Vagina (tissue), 2 donors: ENCODE results near the gene NPSR1.

ENCODE experiments used
- POLR2A ChIP-seq, 2 donors: fragments of 450-650 bp; IDR thresholded peaks; one replicate each; pipeline ENCODE4 v1.6.1; 2017; ENCODE audit warnings: antibody characterized with exemption in 2 of 2, mild to moderate bottlenecking in 2 of 2, moderate library complexity in 2 of 2
- POLR2AphosphoS5 ChIP-seq, 2 donors: sonication (generic); formaldehyde crosslinking; IDR thresholded peaks; one replicate each; pipeline ENCODE4 v1.9.0; 2017; ENCODE audit warnings: antibody characterized with exemption in 2 of 2, mild to moderate bottlenecking in 2 of 2, low read depth in 1 of 2; ENCODE audit not compliant: insufficient read depth in 1 of 2
- TF ChIP-seq, protein P1 (sequence below), 3 experiments: fragments of 450-650 bp in 2 of 3; fragments of 200-600 bp in 1 of 3; sonication (generic) in 1 of 3; IDR thresholded peaks; one replicate each; pipeline ENCODE4 v1.5.1; 2017 to 2019; ENCODE audit warnings: antibody characterized with exemption in 3 of 3, mild to moderate bottlenecking in 2 of 3, moderate library complexity in 2 of 3

DNA sequence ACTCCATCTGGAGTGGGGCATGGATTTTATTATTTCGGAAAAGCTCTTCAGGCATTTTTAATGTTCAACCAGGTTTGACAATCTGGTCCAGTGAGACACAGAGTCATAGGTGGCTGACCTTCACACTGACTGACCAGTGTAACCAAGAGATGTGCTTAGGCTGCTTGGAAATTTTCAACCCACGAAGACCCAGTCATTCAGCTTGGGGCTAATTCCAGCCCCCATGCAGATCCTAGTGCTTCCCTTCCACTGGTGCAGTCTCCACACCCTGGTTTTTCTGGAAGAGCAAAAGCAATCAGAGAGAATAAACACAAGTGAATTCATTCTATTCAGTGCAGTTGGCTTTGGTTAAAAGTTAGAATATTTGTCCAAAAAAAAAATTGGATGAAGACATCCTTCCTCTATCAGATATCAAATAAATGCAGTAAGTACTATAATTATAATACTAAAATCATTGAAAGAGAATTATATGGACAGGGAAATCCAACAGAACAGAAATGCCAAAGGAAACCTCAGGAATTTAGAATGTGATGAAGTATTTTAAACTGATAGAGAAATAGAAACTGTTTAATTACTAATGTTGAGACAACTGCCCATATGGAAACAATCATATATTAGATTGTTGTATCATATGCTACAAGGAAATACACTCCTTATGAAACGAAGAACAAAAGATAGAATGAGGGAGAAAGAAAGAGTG is 178.0 kb downstream of the NPSR1 start:
- TF ChIP-seq, protein P1, sequence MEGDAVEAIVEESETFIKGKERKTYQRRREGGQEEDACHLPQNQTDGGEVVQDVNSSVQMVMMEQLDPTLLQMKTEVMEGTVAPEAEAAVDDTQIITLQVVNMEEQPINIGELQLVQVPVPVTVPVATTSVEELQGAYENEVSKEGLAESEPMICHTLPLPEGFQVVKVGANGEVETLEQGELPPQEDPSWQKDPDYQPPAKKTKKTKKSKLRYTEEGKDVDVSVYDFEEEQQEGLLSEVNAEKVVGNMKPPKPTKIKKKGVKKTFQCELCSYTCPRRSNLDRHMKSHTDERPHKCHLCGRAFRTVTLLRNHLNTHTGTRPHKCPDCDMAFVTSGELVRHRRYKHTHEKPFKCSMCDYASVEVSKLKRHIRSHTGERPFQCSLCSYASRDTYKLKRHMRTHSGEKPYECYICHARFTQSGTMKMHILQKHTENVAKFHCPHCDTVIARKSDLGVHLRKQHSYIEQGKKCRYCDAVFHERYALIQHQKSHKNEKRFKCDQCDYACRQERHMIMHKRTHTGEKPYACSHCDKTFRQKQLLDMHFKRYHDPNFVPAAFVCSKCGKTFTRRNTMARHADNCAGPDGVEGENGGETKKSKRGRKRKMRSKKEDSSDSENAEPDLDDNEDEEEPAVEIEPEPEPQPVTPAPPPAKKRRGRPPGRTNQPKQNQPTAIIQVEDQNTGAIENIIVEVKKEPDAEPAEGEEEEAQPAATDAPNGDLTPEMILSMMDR (IDR thresholded peaks at IDR 0.05), result no peak
- TF ChIP-seq POLR2A (IDR thresholded peaks at IDR 0.05) (no peak), POLR2AphosphoS5 (IDR thresholded peaks at IDR 0.05; ENCODE audit: insufficient read depth in 1 of 2, low read depth in 1 of 2) (no peak)
